Pancreas (tissue), 10 donors: ENCODE results near the gene PRRC2B. TPM values are rescaled to one million over a fixed set of nuclear protein-coding genes. Genes with fewer than 3 reads are reported as not detected.

Experiments used
- ATAC-seq, 4 donors: fragments of 200-7000 bp; cut with Tn5 transposase; one replicate each; pipeline versions ENCODE4 v1.8.0 to v1.9.1; 2020; ENCODE audit warnings: mild to moderate bottlenecking in 4 of 4, moderate library complexity in 4 of 4
- DNase-seq, 6 donors: peaks; one replicate each; pipeline ENCODE4 v3.0.0-alpha.2; 2020
- FAIRE-seq: peaks from 2 replicates; lab custom pipeline; 2012; peaks lifted over from hg19 to GRCh38; lab: Jason Lieb, UNC
- H3K27ac ChIP-seq, 4 donors: fragments of 200-600 bp; sonication (generic); 1 replicate in 3 of 4; 2 replicates in 1 of 4; pipeline versions ENCODE4 v1.5.0 to v1.8.0; 2020
- H3K27me3 ChIP-seq, 4 donors: fragments of 200-600 bp; one replicate each; pipeline ENCODE4 v1.8.0; 2021
- H3K36me3 ChIP-seq, 3 donors: fragments of 200-600 bp; sonication (generic) in 1 of 3; one replicate each; pipeline versions ENCODE4 v1.5.0 to v1.8.0; 2020 to 2021
- H3K4me1 ChIP-seq, 3 donors: fragments of 200-600 bp; one replicate each; pipeline ENCODE4 v1.8.0; 2021
- H3K4me3 ChIP-seq, 4 donors: fragments of 200-600 bp; sonication (generic) in 2 of 4; one replicate each; pipeline versions ENCODE4 v1.5.0 to v1.8.0; 2020 to 2021
- H3K9me3 ChIP-seq, 4 donors: fragments of 200-600 bp; one replicate each; pipeline ENCODE4 v1.8.0; 2021
- whole genome bisulfite sequencing, 2 donors: extraction: QIAGEN DNeasy Blood & Tissue Kit; methylation state at CpG; one replicate each; pipeline ENCODE4 v1.1.7; 2013; 5-methylcytosine and 5-hydroxymethylcytosine counted together
- intact Hi-C, 3 donors: fragments of 100-400 bp; cut with DNase I; formaldehyde crosslinking; loops; one replicate each; pipeline versions ENCODE4 v1.11.1 to v1.14.2; 2022
- polyA plus RNA-seq, 2 donors: library from polyadenylated mRNA; stranded (reverse); fragments of 200-250 nt; gene quantifications; one replicate each; pipeline ENCODE4 v1.2.3, GENCODE V29; 2013
- total RNA-seq, 6 donors: library from RNA; stranded (reverse); fragmentation: NEBNext Ultra II Directional in 4 of 6; extraction: Animal tissue kit (Norgen Biotek cat#: 25700) in 4 of 6; gene quantifications; one replicate each; pipeline versions ENCODE4 v1.2.1 to v1.2.4, GENCODE V29; 2021 to 2023
- TF ChIP-seq, protein P1 (sequence below), 4 donors: fragments of 200-600 bp; sonication (generic) in 3 of 4; IDR thresholded peaks; one replicate each; pipeline versions ENCODE4 v1.5.0 to v1.8.0; 2021; ENCODE audit warnings: antibody characterized with exemption in 4 of 4
- donor health status: healthy with polysubstance abuse.
- donor health status: DM: no; HTN: no; CAD: no; lungs with moderate emphysema.
- donor health status: DM: no; HTN: no; CAD: no.
- donor health status: control.
- donor health status: control.
- donor health status: Bipolar disorder and iron deficiency.
- donor health status: DM: yes; HTN: yes; CAD: no.
- donor health status: DM: no; HTN: no; CAD: no.
- donor health status: DM: no; HTN: no; CAD: no.
- donor health status: DM: yes; HTN: yes; CAD: no.

PRRC2B gene
- total and polyA plus RNA-seq, 8 donors, result 44.8 to 132 (median 90.3) TPM

- FAIRE-seq, result no peak
- peaks cover 6 to 32% (median 21%) of the 10 kb centered on the region in 3 donors for H3K36me3 ChIP-seq
- ATAC-seq, result no peak
- no peaks in the 10 kb centered on the region for H3K27me3 ChIP-seq
- H3K4me1 ChIP-seq, result no peaks in the 10 kb centered on the region
- no peak overlapping the region for H3K4me3 ChIP-seq
- 86 to 89% methylated on average over 4 of the region's 4 CpGs for WGBS, 2 donors
- no peak overlapping the region for H3K27ac ChIP-seq
- H3K9me3 ChIP-seq, result no peaks in the 10 kb centered on the region
- no peak for DNase-seq
- TF ChIP-seq, protein P1, sequence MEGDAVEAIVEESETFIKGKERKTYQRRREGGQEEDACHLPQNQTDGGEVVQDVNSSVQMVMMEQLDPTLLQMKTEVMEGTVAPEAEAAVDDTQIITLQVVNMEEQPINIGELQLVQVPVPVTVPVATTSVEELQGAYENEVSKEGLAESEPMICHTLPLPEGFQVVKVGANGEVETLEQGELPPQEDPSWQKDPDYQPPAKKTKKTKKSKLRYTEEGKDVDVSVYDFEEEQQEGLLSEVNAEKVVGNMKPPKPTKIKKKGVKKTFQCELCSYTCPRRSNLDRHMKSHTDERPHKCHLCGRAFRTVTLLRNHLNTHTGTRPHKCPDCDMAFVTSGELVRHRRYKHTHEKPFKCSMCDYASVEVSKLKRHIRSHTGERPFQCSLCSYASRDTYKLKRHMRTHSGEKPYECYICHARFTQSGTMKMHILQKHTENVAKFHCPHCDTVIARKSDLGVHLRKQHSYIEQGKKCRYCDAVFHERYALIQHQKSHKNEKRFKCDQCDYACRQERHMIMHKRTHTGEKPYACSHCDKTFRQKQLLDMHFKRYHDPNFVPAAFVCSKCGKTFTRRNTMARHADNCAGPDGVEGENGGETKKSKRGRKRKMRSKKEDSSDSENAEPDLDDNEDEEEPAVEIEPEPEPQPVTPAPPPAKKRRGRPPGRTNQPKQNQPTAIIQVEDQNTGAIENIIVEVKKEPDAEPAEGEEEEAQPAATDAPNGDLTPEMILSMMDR (IDR thresholded peaks at IDR 0.05), result no peak
- intact Hi-C loops, result no loop called here
Measured at GRCh38 chr9:131432050-131432449, 38.2 kb downstream of the PRRC2B start.

GRCh38 chr9:131432597-131433301 is 38.9 kb downstream of the PRRC2B start:
- FAIRE-seq, result no peak
- peak in 3 of 4 donors; percentile 22 to 50 (median 47) for ATAC-seq

GRCh38 chr9:131433302-131433854 is 39.5 kb downstream of the PRRC2B start:
- TF ChIP-seq, protein P1 (IDR thresholded peaks at IDR 0.05), result no peak
- Histone ChIP-seq H3K27ac (no peak overlapping the region), H3K4me3 (no peak overlapping the region), H3K36me3 (peaks cover 6 to 40% (median 26%) of the 10 kb centered on the region in 3 donors), H3K4me1 (no peaks in the 10 kb centered on the region), H3K27me3 (no peaks in the 10 kb centered on the region), H3K9me3 (no peaks in the 10 kb centered on the region)
- 92 to 93% methylated on average over 3 of the region's 3 CpGs for WGBS, 2 donors
- peak in 1 of 6 donors; percentile 23 for DNase-seq
- intact Hi-C loops, result no loop called here
- ATAC-seq, result peak in 1 of 4 donors; percentile 6
- no peak for FAIRE-seq

More at GRCh38 chr9:131432597-131433301, 38.9 kb downstream of the PRRC2B start:
- H3K27ac ChIP-seq, result no peak overlapping the region
- H3K4me1 ChIP-seq, result no peaks in the 10 kb centered on the region
- intact Hi-C loops, result no loop called here
- no peak for DNase-seq
- WGBS, 2 donors, result 81 to 82% methylated on average over 15 of the region's 15 CpGs
- TF ChIP-seq, protein P1 (IDR thresholded peaks at IDR 0.05), result no peak
- no peaks in the 10 kb centered on the region for H3K9me3 ChIP-seq
- no peaks in the 10 kb centered on the region for H3K27me3 ChIP-seq
- no peak overlapping the region for H3K4me3 ChIP-seq
- H3K36me3 ChIP-seq, result peaks cover 6 to 38% (median 26%) of the 10 kb centered on the region in 3 donors

GRCh38 chr9:131434673-131435072 is 40.8 kb downstream of the PRRC2B start:
- peaks cover 6 to 52% (median 37%) of the 10 kb centered on the region in 3 donors for H3K36me3 ChIP-seq
- H3K9me3 ChIP-seq, result no peaks in the 10 kb centered on the region
- 86% methylated on average over 7 of the region's 7 CpGs for WGBS, 2 donors
- FAIRE-seq (no peak), ATAC-seq (no peak), DNase-seq (no peak)
- no peak overlapping the region for H3K27ac ChIP-seq
- intact Hi-C loops, result no loop called here
- TF ChIP-seq, protein P1 (IDR thresholded peaks at IDR 0.05), result no peak
- H3K4me1 ChIP-seq, result no peaks in the 10 kb centered on the region
- no peaks in the 10 kb centered on the region for H3K27me3 ChIP-seq
- no peak overlapping the region for H3K4me3 ChIP-seq

GRCh38 chr9:131436376-131436775 is 42.5 kb downstream of the PRRC2B start:
- Histone ChIP-seq H3K27me3 (no peaks in the 10 kb centered on the region), H3K4me3 (no peak overlapping the region), H3K4me1 (no peaks in the 10 kb centered on the region), H3K27ac (no peak overlapping the region), H3K36me3 (peaks cover 6 to 60% (median 38%) of the 10 kb centered on the region in 3 donors), H3K9me3 (no peaks in the 10 kb centered on the region)
- intact Hi-C loops, result no loop called here
- ATAC-seq, result no peak
- WGBS, 2 donors, result 86 to 89% methylated on average over 12 of the region's 12 CpGs
- FAIRE-seq, result no peak
- DNase-seq, result peak in 1 of 6 donors; percentile 48
- TF ChIP-seq, protein P1 (IDR thresholded peaks at IDR 0.05), result no peak
